Suprapubic skin (tissue), 4 donors: ENCODE results near the gene PIK3AP1.

Experiments
- CTCF ChIP-seq, 2 donors: fragments of 200-600 bp in 1 of 2; fragments of 450-650 bp in 1 of 2; sonication (generic) in 1 of 2; IDR thresholded peaks; one replicate each; pipeline ENCODE4 v1.5.1; 2016 to 2019; ENCODE audit warnings: antibody characterized with exemption in 2 of 2, mild to moderate bottlenecking in 1 of 2, moderate library complexity in 1 of 2
- EP300 ChIP-seq: sonication (generic); formaldehyde crosslinking; IDR thresholded peaks from one replicate; pipeline ENCODE4 v1.6.1; 2017; ENCODE audit warnings: antibody characterized with exemption
- POLR2A ChIP-seq, 2 donors: fragments of 450-650 bp; IDR thresholded peaks; one replicate each; pipeline ENCODE4 v1.6.1; 2017; ENCODE audit warnings: antibody characterized with exemption in 2 of 2, mild to moderate bottlenecking in 2 of 2, moderate library complexity in 2 of 2
- POLR2AphosphoS5 ChIP-seq, 3 donors: sonication (generic); formaldehyde crosslinking; IDR thresholded peaks; one replicate each; pipeline ENCODE4 v1.6.1; 2017; ENCODE audit warnings: antibody characterized with exemption in 3 of 3

- TF ChIP-seq CTCF (IDR thresholded peaks at IDR 0.05) (no peak), EP300 (no peak), POLR2AphosphoS5 (IDR thresholded peaks at IDR 0.05) (no peak), POLR2A (IDR thresholded peaks at IDR 0.05) (no peak)
Measured at GRCh38 chr10:96692427-96692826, 27.9 kb downstream of the PIK3AP1 start.
